ENCODE results near the gene MEIS3.

MEIS3 gene

GRCh38 chr19:47357788-47358680, 61.3 kb downstream of the MEIS3 start:
- no peak for DNase-seq (ENCODE audit: low spot score)

- DNase-seq (ENCODE audit: low spot score): peak; percentile 67
Observed at GRCh38 chr19:47356900-47357299, 62.4 kb downstream of the MEIS3 start.

GRCh38 chr19:47353307-47353712, 66.0 kb downstream of the MEIS3 start:
- peak; percentile 50 for DNase-seq (ENCODE audit: low spot score)

Data from kidney tubule cell (primary cell).